Neural progenitor cell (in vitro differentiated cells): ENCODE measurements around the gene ARHGAP23.

Experiments
- CTCF ChIP-seq: fragments of 200-600 bp; sonication (generic); IDR thresholded peaks from 2 replicates; pipeline ENCODE4 v1.5.1; 2017; ENCODE audit warnings: antibody characterized with exemption, mild to moderate bottlenecking
- EZH2phosphoT487 ChIP-seq: fragments of 200-600 bp; sonication (generic); IDR thresholded peaks from 2 replicates; pipeline ENCODE4 v1.6.1; 2017; ENCODE audit warnings: antibody characterized with exemption

DNA sequence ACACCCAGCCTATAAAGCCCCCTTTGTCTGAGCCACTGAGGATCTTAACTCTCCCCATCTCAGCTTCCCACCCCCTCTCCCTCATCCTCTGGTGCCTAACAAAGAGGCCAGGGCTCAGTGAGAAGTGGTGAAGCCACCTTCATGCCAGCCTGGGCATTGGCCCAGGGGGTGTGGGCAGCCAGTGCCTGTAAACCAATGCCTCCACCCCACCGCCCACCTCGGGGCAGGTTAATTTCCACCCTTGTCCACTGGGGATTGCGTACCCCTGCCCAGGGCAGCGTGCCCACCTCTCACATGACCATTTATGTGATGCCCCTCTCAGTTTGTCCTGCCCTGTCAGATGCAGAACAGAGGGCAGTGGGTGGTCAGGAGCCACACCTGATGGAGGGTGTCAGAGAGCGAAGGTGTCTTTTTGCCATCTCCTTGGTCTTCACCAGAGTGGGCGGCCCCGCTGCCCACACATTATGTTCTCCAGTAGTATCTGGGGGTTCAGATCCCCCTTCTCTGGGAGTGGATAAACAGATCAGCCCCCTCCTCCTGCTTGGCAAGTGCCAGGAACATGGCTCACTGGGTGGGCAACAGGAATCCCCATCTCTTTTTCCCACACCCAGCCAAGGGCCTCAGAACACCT is 10.1 kb upstream of the ARHGAP23 start:
- no peak for TF ChIP-seq EZH2phosphoT487
- TF ChIP-seq CTCF: no peak
